K562 (cell line): ENCODE results near the gene WAS. TPM values are rescaled to one million over a fixed set of nuclear protein-coding genes. Genes with fewer than 3 reads are reported as not detected.
A peak's percentile ranks its signal among the peaks of the same experiment; 100 is the strongest.

ENCODE experiments used
- E2F8 ChIP-seq: fragments of 450-650 bp; IDR thresholded peaks from 2 replicates; pipeline ENCODE4 v1.7.1; 2018; ENCODE audit warnings: mild to moderate bottlenecking, low read depth; ENCODE audit not compliant: partially characterized antibody
- FIP1L1 ChIP-seq: fragments of 200-400 bp; formaldehyde crosslinking; IDR thresholded peaks from 2 replicates; pipeline ENCODE4 v1.6.1; 2018; ENCODE audit warnings: mild to moderate bottlenecking, low read depth, low read length; ENCODE audit not compliant: poor library complexity, severe bottlenecking
- HNRNPLL ChIP-seq: fragments of 200-400 bp; formaldehyde crosslinking; IDR thresholded peaks from 2 replicates; pipeline ENCODE4 v1.6.1; 2017; ENCODE audit warnings: low read length, low read depth, mild to moderate bottlenecking; ENCODE audit not compliant: poor library complexity, severe bottlenecking
- NR2C2 ChIP-seq, 2 experiments: fragments of 200-800 bp in 1 of 2; sonication (Bioruptor generic) in 1 of 2; sonication (generic) in 1 of 2; formaldehyde crosslinking in 1 of 2; IDR thresholded peaks; 2 replicates each; pipeline versions ENCODE4 v1.6.1 to v1.8.0; 2016 to 2022; ENCODE audit warnings: mild to moderate bottlenecking in 1 of 2, missing compliant biosample characterization in 1 of 2, missing genetic modification characterization in 1 of 2, missing genetic modification reagents in 1 of 2
- POLR2G ChIP-seq: fragments of 200-400 bp; formaldehyde crosslinking; IDR thresholded peaks from 2 replicates; pipeline ENCODE4 v1.6.1; 2017; ENCODE audit warnings: low read depth, mild to moderate bottlenecking, antibody characterized with exemption, low read length, moderate library complexity
- RAD21 ChIP-seq, 2 experiments: fragments of 250-450 bp in 1 of 2; fragments of 450-650 bp in 1 of 2; sonication (Bioruptor Pico) in 1 of 2; formaldehyde crosslinking in 1 of 2; IDR thresholded peaks in 1 of 2; conservative IDR thresholded peaks in 1 of 2; 2 replicates each; pipeline versions ENCODE4 v1.4.0 to v1.8.0; 2020 to 2022; ENCODE audit warnings: mild to moderate bottlenecking in 2 of 2, moderate library complexity in 1 of 2
- SMARCA4 ChIP-seq: fragments of 450-650 bp; IDR thresholded peaks from 2 replicates; pipeline ENCODE4 v1.6.1; 2016
- TGIF2 ChIP-seq: sonication (generic); formaldehyde crosslinking; IDR thresholded peaks from 2 replicates; pipeline ENCODE4 v1.8.1; 2022; ENCODE audit warnings: mild to moderate bottlenecking, missing genetic modification reagents, moderate library complexity
- ZBED1 ChIP-seq: IDR thresholded peaks from 2 replicates; pipeline ENCODE4 v1.6.1; 2014
- ZFX ChIP-seq: sonication (generic); formaldehyde crosslinking; IDR thresholded peaks from 2 replicates; pipeline ENCODE4 v1.8.0; 2022; ENCODE audit warnings: mild to moderate bottlenecking, missing genetic modification reagents, moderate library complexity
- ZNF41 ChIP-seq: fragments of 250-450 bp; sonication (Bioruptor Pico); conservative IDR thresholded peaks from 2 replicates; pipeline ENCODE4 v1.4.0; 2020; ENCODE audit warnings: mild to moderate bottlenecking
- ZNF77 ChIP-seq: fragments of 250-450 bp; sonication (Bioruptor Pico); IDR thresholded peaks from 2 replicates; pipeline ENCODE4 v1.5.0; 2020
- polyA plus RNA-seq, 8 experiments: library from polyadenylated mRNA; depleted of rRNA in 4 of 8; stranded (reverse) in 5 of 8; unstranded in 3 of 8; fragments of >200 nt; fragmentation: Nextera tagmentation in 2 of 8; fragmentation: Illumina TruSeq in 1 of 8; extraction: Ambion mirVana in 2 of 8; extraction: Trizol in 1 of 8; gene quantifications; 2 replicates each; pipeline versions ENCODE4 v1.2.1 to v1.2.3, GENCODE V29; 2011 to 2014; ENCODE audit warnings: inconsistent platforms in 1 of 8, missing spikeins in 1 of 8
- total RNA-seq, 7 experiments: library from RNA; depleted of rRNA in 6 of 7; stranded (reverse); fragments of >200 nt in 6 of 7; fragmentation: Illumina TruSeq in 2 of 7; extraction: Trizol in 2 of 7; gene quantifications; 2 replicates each; pipeline versions ENCODE4 v1.2.1 to v1.2.3, GENCODE V29; 2011 to 2021; ENCODE audit warnings: low replicate concordance in 1 of 7
- TF ChIP-seq, protein P1 (sequence below): fragments of 150-350 bp; IDR thresholded peaks from 2 replicates; pipeline ENCODE4 v1.6.1; 2014; ENCODE audit warnings: low read depth, mild to moderate bottlenecking, low read length, borderline replicate concordance
- TF ChIP-seq, protein P2 (sequence below): sonication (generic); formaldehyde crosslinking; IDR thresholded peaks from 2 replicates; pipeline ENCODE4 v1.8.0; 2022; ENCODE audit warnings: mild to moderate bottlenecking, missing genetic modification reagents
- TF ChIP-seq, protein P3 (sequence below): sonication (generic); formaldehyde crosslinking; IDR thresholded peaks from 2 replicates; pipeline ENCODE4 v1.8.0; 2022; ENCODE audit warnings: mild to moderate bottlenecking, missing genetic modification reagents

The WAS gene
- total and polyA plus RNA-seq, 9 of the 15 experiments (the other 6 are each of a cell fraction or from before 2014, with no cell fraction given), result 0.11 to 16.1 (median 3.8) TPM

GRCh38 chrX:48737213-48737938 is 53.8 kb downstream of the WAS start (continued):
- peak; percentile 81 for TF ChIP-seq E2F8
- no peak for TF ChIP-seq TGIF2 (CRISPR knock-in tag)
- no peak for TF ChIP-seq ZNF77 (CRISPR knock-in tag)
- TF ChIP-seq, protein P1, sequence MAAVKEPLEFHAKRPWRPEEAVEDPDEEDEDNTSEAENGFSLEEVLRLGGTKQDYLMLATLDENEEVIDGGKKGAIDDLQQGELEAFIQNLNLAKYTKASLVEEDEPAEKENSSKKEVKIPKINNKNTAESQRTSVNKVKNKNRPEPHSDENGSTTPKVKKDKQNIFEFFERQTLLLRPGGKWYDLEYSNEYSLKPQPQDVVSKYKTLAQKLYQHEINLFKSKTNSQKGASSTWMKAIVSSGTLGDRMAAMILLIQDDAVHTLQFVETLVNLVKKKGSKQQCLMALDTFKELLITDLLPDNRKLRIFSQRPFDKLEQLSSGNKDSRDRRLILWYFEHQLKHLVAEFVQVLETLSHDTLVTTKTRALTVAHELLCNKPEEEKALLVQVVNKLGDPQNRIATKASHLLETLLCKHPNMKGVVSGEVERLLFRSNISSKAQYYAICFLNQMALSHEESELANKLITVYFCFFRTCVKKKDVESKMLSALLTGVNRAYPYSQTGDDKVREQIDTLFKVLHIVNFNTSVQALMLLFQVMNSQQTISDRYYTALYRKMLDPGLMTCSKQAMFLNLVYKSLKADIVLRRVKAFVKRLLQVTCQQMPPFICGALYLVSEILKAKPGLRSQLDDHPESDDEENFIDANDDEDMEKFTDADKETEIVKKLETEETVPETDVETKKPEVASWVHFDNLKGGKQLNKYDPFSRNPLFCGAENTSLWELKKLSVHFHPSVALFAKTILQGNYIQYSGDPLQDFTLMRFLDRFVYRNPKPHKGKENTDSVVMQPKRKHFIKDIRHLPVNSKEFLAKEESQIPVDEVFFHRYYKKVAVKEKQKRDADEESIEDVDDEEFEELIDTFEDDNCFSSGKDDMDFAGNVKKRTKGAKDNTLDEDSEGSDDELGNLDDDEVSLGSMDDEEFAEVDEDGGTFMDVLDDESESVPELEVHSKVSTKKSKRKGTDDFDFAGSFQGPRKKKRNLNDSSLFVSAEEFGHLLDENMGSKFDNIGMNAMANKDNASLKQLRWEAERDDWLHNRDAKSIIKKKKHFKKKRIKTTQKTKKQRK, result no peak
- TF ChIP-seq NR2C2 (CRISPR knock-in tag; IDR thresholded peaks at IDR 0.05), result peak; percentile 94
- TF ChIP-seq NR2C2 (tag; IDR thresholded peaks at IDR 0.05), result peak; percentile 99
- no peak for TF ChIP-seq ZBED1
- peak; percentile 84 for TF ChIP-seq POLR2G
- TF ChIP-seq, protein P2, sequence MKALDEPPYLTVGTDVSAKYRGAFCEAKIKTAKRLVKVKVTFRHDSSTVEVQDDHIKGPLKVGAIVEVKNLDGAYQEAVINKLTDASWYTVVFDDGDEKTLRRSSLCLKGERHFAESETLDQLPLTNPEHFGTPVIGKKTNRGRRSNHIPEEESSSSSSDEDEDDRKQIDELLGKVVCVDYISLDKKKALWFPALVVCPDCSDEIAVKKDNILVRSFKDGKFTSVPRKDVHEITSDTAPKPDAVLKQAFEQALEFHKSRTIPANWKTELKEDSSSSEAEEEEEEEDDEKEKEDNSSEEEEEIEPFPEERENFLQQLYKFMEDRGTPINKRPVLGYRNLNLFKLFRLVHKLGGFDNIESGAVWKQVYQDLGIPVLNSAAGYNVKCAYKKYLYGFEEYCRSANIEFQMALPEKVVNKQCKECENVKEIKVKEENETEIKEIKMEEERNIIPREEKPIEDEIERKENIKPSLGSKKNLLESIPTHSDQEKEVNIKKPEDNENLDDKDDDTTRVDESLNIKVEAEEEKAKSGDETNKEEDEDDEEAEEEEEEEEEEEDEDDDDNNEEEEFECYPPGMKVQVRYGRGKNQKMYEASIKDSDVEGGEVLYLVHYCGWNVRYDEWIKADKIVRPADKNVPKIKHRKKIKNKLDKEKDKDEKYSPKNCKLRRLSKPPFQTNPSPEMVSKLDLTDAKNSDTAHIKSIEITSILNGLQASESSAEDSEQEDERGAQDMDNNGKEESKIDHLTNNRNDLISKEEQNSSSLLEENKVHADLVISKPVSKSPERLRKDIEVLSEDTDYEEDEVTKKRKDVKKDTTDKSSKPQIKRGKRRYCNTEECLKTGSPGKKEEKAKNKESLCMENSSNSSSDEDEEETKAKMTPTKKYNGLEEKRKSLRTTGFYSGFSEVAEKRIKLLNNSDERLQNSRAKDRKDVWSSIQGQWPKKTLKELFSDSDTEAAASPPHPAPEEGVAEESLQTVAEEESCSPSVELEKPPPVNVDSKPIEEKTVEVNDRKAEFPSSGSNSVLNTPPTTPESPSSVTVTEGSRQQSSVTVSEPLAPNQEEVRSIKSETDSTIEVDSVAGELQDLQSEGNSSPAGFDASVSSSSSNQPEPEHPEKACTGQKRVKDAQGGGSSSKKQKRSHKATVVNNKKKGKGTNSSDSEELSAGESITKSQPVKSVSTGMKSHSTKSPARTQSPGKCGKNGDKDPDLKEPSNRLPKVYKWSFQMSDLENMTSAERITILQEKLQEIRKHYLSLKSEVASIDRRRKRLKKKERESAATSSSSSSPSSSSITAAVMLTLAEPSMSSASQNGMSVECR (CRISPR knock-in tag), result no peak
- TF ChIP-seq, protein P3, sequence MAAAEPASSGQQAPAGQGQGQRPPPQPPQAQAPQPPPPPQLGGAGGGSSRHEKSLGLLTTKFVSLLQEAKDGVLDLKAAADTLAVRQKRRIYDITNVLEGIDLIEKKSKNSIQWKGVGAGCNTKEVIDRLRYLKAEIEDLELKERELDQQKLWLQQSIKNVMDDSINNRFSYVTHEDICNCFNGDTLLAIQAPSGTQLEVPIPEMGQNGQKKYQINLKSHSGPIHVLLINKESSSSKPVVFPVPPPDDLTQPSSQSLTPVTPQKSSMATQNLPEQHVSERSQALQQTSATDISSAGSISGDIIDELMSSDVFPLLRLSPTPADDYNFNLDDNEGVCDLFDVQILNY (CRISPR knock-in tag), result no peak
- no peak for TF ChIP-seq ZNF41 (CRISPR knock-in tag)
- TF ChIP-seq FIP1L1, result no peak
- TF ChIP-seq RAD21 (CRISPR knock-in tag; conservative IDR thresholded peaks at IDR 0.05 in 1 of 2, IDR thresholded peaks at IDR 0.05 in 1 of 2), result no peak
- no peak for TF ChIP-seq HNRNPLL
- TF ChIP-seq ZFX, result peak; percentile 82
- TF ChIP-seq SMARCA4, result no peak
